PC-3 (cell line): ENCODE results near the gene BDKRB1.

ENCODE experiments used
- EZH2 ChIP-seq: fragments of 300-600 bp; sonication (generic); IDR thresholded peaks from one replicate; pipeline ENCODE4 v1.6.1; 2017; ENCODE audit warnings: antibody characterized with exemption, mild to moderate bottlenecking, low read length; ENCODE audit not compliant: unreplicated experiment
- EZH2phosphoT487 ChIP-seq: fragments of 300-600 bp; sonication (generic); IDR thresholded peaks from 2 replicates; pipeline ENCODE4 v1.6.1; 2018; ENCODE audit warnings: mild to moderate bottlenecking, antibody characterized with exemption, low read length, borderline replicate concordance
- TF ChIP-seq, protein P1 (sequence below): fragments of 300-600 bp; sonication (generic); conservative IDR thresholded peaks from 2 replicates; pipeline ENCODE4 v1.5.1; 2017; ENCODE audit warnings: antibody characterized with exemption, low read depth, mild to moderate bottlenecking, low read length

DNA sequence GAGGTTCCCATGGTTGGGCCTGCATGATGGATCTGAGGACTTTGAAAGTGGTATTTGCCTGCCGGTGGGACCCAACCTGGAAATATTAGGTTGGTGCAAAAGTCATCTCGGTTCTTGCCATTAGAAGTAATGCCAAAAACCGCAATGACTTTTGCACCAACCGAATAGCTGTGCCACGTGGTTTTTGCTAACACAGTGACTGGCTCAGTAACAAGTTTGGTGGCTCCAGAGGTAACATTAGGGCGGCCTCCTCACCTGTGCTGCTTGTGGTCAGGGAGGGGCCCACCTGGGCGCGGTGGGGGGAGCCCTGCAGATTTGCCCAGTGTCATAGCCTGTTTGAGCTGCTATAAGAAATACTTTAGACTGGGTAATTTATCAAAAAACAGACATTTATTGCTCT is 49.5 kb upstream of the BDKRB1 start:
- TF ChIP-seq, protein P1, sequence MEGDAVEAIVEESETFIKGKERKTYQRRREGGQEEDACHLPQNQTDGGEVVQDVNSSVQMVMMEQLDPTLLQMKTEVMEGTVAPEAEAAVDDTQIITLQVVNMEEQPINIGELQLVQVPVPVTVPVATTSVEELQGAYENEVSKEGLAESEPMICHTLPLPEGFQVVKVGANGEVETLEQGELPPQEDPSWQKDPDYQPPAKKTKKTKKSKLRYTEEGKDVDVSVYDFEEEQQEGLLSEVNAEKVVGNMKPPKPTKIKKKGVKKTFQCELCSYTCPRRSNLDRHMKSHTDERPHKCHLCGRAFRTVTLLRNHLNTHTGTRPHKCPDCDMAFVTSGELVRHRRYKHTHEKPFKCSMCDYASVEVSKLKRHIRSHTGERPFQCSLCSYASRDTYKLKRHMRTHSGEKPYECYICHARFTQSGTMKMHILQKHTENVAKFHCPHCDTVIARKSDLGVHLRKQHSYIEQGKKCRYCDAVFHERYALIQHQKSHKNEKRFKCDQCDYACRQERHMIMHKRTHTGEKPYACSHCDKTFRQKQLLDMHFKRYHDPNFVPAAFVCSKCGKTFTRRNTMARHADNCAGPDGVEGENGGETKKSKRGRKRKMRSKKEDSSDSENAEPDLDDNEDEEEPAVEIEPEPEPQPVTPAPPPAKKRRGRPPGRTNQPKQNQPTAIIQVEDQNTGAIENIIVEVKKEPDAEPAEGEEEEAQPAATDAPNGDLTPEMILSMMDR = no peak
- TF ChIP-seq EZH2 = no peak
- TF ChIP-seq EZH2phosphoT487 = no peak
